ENCODE results near the gene RAB43. TPM values are rescaled to one million over a fixed set of nuclear protein-coding genes. Genes with fewer than 3 reads are reported as not detected.

RAB43 gene
- total and polyA plus RNA-seq, 7 experiments from 2014 or later = 27.2 to 122 (median 59.4) TPM

DNA sequence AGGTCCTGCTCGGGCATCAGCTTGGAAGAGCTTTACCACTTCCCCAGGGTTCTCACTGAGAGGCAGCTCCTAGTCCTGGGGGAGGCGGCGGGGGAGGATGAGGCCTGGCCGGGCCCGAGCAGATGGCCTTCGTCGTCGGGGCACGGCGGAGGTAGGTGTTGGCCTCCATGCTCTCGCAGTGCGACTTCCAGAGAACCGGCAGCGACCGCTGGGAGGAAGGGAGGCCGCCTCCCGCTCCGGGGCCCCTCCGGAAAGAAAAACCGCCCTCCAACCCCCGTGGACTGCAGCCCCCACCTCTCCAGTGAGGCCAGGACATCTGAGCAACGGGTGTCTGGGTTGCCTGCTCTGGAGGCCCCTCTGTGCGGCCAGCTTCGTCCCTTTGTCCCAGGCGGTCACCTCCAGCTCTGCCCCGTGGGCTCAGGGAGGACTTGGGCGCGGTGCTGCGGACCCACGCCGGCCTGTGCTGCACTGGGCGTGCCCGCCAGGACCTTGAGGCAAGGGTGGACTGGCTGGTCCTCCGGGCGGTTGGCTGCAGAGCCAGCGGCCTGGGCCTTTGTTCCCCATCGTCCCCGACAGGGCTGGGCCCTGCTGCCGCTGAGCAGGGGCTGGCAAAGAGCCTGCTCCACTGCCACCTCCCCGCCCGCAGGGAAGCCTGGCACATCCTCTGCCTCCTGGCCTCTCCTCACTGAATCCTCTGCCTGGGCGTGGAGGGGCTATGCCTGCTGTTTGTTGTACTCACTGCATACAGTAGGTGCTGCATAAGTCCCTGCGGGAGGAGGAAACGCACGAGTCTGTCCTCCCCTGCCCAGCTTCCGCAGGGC is 74.7 kb downstream of the RAB43 start:
- no peaks in the 10 kb centered on the region for H3K27me3 ChIP-seq (ENCODE audit: control insufficient read depth in 2 of 2, insufficient read depth in 2 of 2, low read length in 2 of 2)
- peaks cover 0 to 44% (median 8%) of the 10 kb centered on the region in 5 donors for H3K27me3 Mint-ChIP-seq
- no peak overlapping the region for H3K4me3 ChIP-seq (ENCODE audit: low read length)
- H3K36me3 ChIP-seq (ENCODE audit: control insufficient read depth in 2 of 3, insufficient read depth in 3 of 3, low read length in 3 of 3) = no peaks in the 10 kb centered on the region
- ChIA-PET POLR2A (interaction anchor here (0.6 to 1.5 kb wide), 8 partner anchors 19 to 199 kb away, joined by 3 to 5 read pairs (median 4); partner anchors contain the start of gene RAB43), CTCF (interaction anchor here (1.3 kb wide), 1 partner anchor 20 kb away, joined by 3 read pairs; no protein-coding TSS in a partner anchor)
- H3K4me1 Mint-ChIP-seq = peaks cover 0 to 8% (median 4%) of the 10 kb centered on the region in 7 donors
- intact Hi-C loops (cut with micrococcal nuclease) = no loop called here
- peak overlapping the region in 6 of 10 donors; percentile 34 to 72 (median 49) for H3K4me3 Mint-ChIP-seq
- no peak overlapping the region for H3K27ac Mint-ChIP-seq
- peaks cover 0 to 4% of the 10 kb centered on the region in 2 donors for H3K4me1 ChIP-seq (ENCODE audit: control insufficient read depth in 2 of 2, insufficient read depth in 2 of 2, low read length in 2 of 2)
- H3K9me3 Mint-ChIP-seq = peaks cover 3 to 10% (median 6%) of the 10 kb centered on the region in 11 donors
- no peak overlapping the region for H3K27ac ChIP-seq (ENCODE audit: low read depth, low read length)
- DNase-seq (no peak), ATAC-seq (no peak)
- H3K36me3 Mint-ChIP-seq = peaks cover 5 to 11% (median 5%) of the 10 kb centered on the region in 5 donors
- H3K9me3 ChIP-seq (ENCODE audit: control insufficient read depth in 2 of 3, low read length in 3 of 3) = no peaks in the 10 kb centered on the region

- Histone ChIP-seq H3K36me3 (ENCODE audit: control insufficient read depth in 2 of 3, insufficient read depth in 3 of 3, low read length in 3 of 3) (no peaks in the 10 kb centered on the region), H3K4me3 (ENCODE audit: low read length) (peak overlapping the region; percentile 50), H3K27me3 (ENCODE audit: control insufficient read depth in 2 of 2, insufficient read depth in 2 of 2, low read length in 2 of 2) (no peaks in the 10 kb centered on the region), H3K27ac (ENCODE audit: low read depth, low read length) (no peak overlapping the region), H3K4me1 (ENCODE audit: control insufficient read depth in 2 of 2, insufficient read depth in 2 of 2, low read length in 2 of 2) (peaks cover 0 to 4% of the 10 kb centered on the region in 2 donors), H3K9me3 (ENCODE audit: control insufficient read depth in 2 of 3, low read length in 3 of 3) (no peaks in the 10 kb centered on the region)
- ATAC-seq = peak; percentile 74
- Mint-ChIP-seq H3K36me3 (peaks cover 5 to 11% (median 5%) of the 10 kb centered on the region in 5 donors), H3K27me3 (peaks cover 0 to 52% (median 9%) of the 10 kb centered on the region in 5 donors), H3K4me3 (peak overlapping the region in 8 of 10 donors; percentile 34 to 74 (median 58)), H3K27ac (peak overlapping the region in 1 of 9 donors; percentile 9), H3K9me3 (peaks cover 3 to 10% (median 6%) of the 10 kb centered on the region in 11 donors), H3K4me1 (peaks cover 0 to 8% (median 4%) of the 10 kb centered on the region in 7 donors)
- peak in 1 of 9 donors; percentile 16 for DNase-seq
- ChIA-PET CTCF (interaction anchor here (0.6 to 1.3 kb wide), 3 partner anchors 9 to 76 kb away, joined by 3 to 4 read pairs (median 4); no protein-coding TSS in a partner anchor), POLR2A (interaction anchor here (0.6 to 1.5 kb wide), 6 partner anchors 20 to 200 kb away, joined by 3 to 5 read pairs (median 4); partner anchors contain the start of gene RAB43)
- intact Hi-C loops (cut with micrococcal nuclease) = no loop called here
Observed at GRCh38 chr3:129046037-129046731, 75.4 kb downstream of the RAB43 start.

DNA sequence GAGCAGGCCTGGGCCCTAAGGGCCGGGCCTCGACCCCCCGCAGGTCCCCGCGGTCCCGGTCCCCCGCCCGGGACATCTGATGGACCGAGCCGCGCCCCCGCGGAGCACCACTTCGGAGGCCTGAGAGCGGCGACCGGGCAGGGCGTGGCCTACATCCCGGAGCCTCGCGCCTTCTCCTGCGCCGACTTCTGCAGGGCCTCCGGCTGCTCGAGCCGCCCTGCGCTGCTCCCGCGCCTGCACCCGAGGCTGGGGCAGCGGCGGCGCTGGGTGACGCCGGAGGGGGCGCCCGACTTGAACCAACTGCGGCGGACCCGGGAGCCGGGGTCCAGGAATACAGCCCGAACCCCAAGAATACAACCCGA is 75.9 kb downstream of the RAB43 start:
- peaks cover 0 to 4% of the 10 kb centered on the region in 2 donors for H3K4me1 ChIP-seq (ENCODE audit: control insufficient read depth in 2 of 2, insufficient read depth in 2 of 2, low read length in 2 of 2)
- ATAC-seq (peak; percentile 84), DNase-seq (peak in 7 of 9 donors; percentile 20 to 47 (median 34))
- no peaks in the 10 kb centered on the region for H3K9me3 ChIP-seq (ENCODE audit: control insufficient read depth in 2 of 3, low read length in 3 of 3)
- H3K27me3 ChIP-seq (ENCODE audit: control insufficient read depth in 2 of 2, insufficient read depth in 2 of 2, low read length in 2 of 2) = no peaks in the 10 kb centered on the region
- H3K27ac ChIP-seq (ENCODE audit: low read depth, low read length) = no peak overlapping the region
- peak overlapping the region in 1 of 9 donors; percentile 21 for H3K27ac Mint-ChIP-seq
- POLR2A ChIA-PET = interaction anchor here (1.1 to 1.3 kb wide), 3 partner anchors 19 to 75 kb away, joined by 3 to 5 read pairs (median 4); partner anchors contain the start of gene RAB43
- no peaks in the 10 kb centered on the region for H3K36me3 ChIP-seq (ENCODE audit: control insufficient read depth in 2 of 3, insufficient read depth in 3 of 3, low read length in 3 of 3)
- intact Hi-C loops (cut with micrococcal nuclease) = no loop called here
- peaks cover 3 to 10% (median 6%) of the 10 kb centered on the region in 11 donors for H3K9me3 Mint-ChIP-seq
- peaks cover 0 to 54% (median 9%) of the 10 kb centered on the region in 5 donors for H3K27me3 Mint-ChIP-seq
- peaks cover 0 to 8% (median 4%) of the 10 kb centered on the region in 7 donors for H3K4me1 Mint-ChIP-seq
- peak overlapping the region in 9 of 10 donors; percentile 34 to 76 (median 70) for H3K4me3 Mint-ChIP-seq
- peaks cover 5 to 11% (median 5%) of the 10 kb centered on the region in 5 donors for H3K36me3 Mint-ChIP-seq
- peak overlapping the region; percentile 50 for H3K4me3 ChIP-seq (ENCODE audit: low read length)
- CTCF ChIA-PET = interaction anchor here (0.6 to 0.9 kb wide), 2 partner anchors 10 to 75 kb away, joined by 4 read pairs; no protein-coding TSS in a partner anchor

- DNase-seq (no peak), ATAC-seq (no peak)
- intact Hi-C loops (cut with micrococcal nuclease) = no loop called here
- peak overlapping the region in 1 of 9 donors; percentile 36 for H3K27ac Mint-ChIP-seq
- H3K36me3 Mint-ChIP-seq = peaks cover 0 to 6% (median 0%) of the 10 kb centered on the region in 5 donors
- H3K27me3 Mint-ChIP-seq = peaks cover 0 to 56% (median 9%) of the 10 kb centered on the region in 5 donors
- H3K9me3 ChIP-seq (ENCODE audit: control insufficient read depth in 2 of 3, low read length in 3 of 3) = no peaks in the 10 kb centered on the region
- peaks cover 2 to 36% (median 11%) of the 10 kb centered on the region in 7 donors for H3K4me1 Mint-ChIP-seq
- peaks cover 0 to 5% (median 0%) of the 10 kb centered on the region in 11 donors for H3K9me3 Mint-ChIP-seq
- ChIA-PET POLR2A (interaction anchor here (0.6 to 1.0 kb wide), 2 partner anchors 11 to 24 kb away, joined by 3 read pairs; no protein-coding TSS in a partner anchor), CTCF (interaction anchor here (0.8 to 4.2 kb wide), 2 partner anchors 13 kb away, joined by 4 to 22 read pairs; no protein-coding TSS in a partner anchor)
- H3K4me1 ChIP-seq (ENCODE audit: control insufficient read depth in 2 of 2, insufficient read depth in 2 of 2, low read length in 2 of 2) = peaks cover 0 to 8% of the 10 kb centered on the region in 2 donors
- no peak overlapping the region for H3K4me3 ChIP-seq (ENCODE audit: low read length)
- H3K27ac ChIP-seq (ENCODE audit: low read depth, low read length) = no peak overlapping the region
- H3K36me3 ChIP-seq (ENCODE audit: control insufficient read depth in 2 of 3, insufficient read depth in 3 of 3, low read length in 3 of 3) = no peaks in the 10 kb centered on the region
- H3K27me3 ChIP-seq (ENCODE audit: control insufficient read depth in 2 of 2, insufficient read depth in 2 of 2, low read length in 2 of 2) = no peaks in the 10 kb centered on the region
- H3K4me3 Mint-ChIP-seq = no peak overlapping the region
Observed at GRCh38 chr3:129040579-129041300, 80.9 kb downstream of the RAB43 start.

GRCh38 chr3:129040039-129040336 is 81.6 kb downstream of the RAB43 start:
- CTCF ChIA-PET = interaction anchor here (0.7 to 4.2 kb wide), 2 partner anchors 13 kb away, joined by 4 to 22 read pairs; no protein-coding TSS in a partner anchor
- POLR2A ChIA-PET = interaction anchor here (0.5 to 0.7 kb wide), 2 partner anchors 14 to 305 kb away, joined by 3 read pairs; no protein-coding TSS in a partner anchor
- no peaks in the 10 kb centered on the region for H3K36me3 ChIP-seq (ENCODE audit: control insufficient read depth in 2 of 3, insufficient read depth in 3 of 3, low read length in 3 of 3)
- H3K9me3 ChIP-seq (ENCODE audit: control insufficient read depth in 2 of 3, low read length in 3 of 3) = no peaks in the 10 kb centered on the region
- H3K27ac ChIP-seq (ENCODE audit: low read depth, low read length) = no peak overlapping the region
- Mint-ChIP-seq H3K4me3 (peak overlapping the region in 2 of 10 donors; percentile 23 to 48), H3K9me3 (peaks cover 0 to 5% (median 0%) of the 10 kb centered on the region in 11 donors), H3K4me1 (peaks cover 10 to 39% (median 13%) of the 10 kb centered on the region in 7 donors), H3K27me3 (peaks cover 0 to 54% (median 9%) of the 10 kb centered on the region in 5 donors), H3K27ac (no peak overlapping the region), H3K36me3 (peaks cover 0 to 6% (median 0%) of the 10 kb centered on the region in 5 donors)
- ATAC-seq (no peak), DNase-seq (no peak)
- H3K4me3 ChIP-seq (ENCODE audit: low read length) = no peak overlapping the region
- intact Hi-C loops (cut with micrococcal nuclease) = no loop called here
- no peaks in the 10 kb centered on the region for H3K27me3 ChIP-seq (ENCODE audit: control insufficient read depth in 2 of 2, insufficient read depth in 2 of 2, low read length in 2 of 2)
- H3K4me1 ChIP-seq (ENCODE audit: control insufficient read depth in 2 of 2, insufficient read depth in 2 of 2, low read length in 2 of 2) = peaks cover 0 to 14% of the 10 kb centered on the region in 2 donors

Measured in naive thymus-derived CD4-positive, alpha-beta T cell (primary cell).